ENCODE data around the gene RTN1. TPM values are rescaled to one million over a fixed set of nuclear protein-coding genes. Genes with fewer than 3 reads are reported as not detected.

Gene RTN1
- total and polyA plus RNA-seq, 2 of the 8 experiments (the other 6 are each of a cell fraction or from before 2014, with no cell fraction given) = 2.8 to 4.9 TPM

DNA sequence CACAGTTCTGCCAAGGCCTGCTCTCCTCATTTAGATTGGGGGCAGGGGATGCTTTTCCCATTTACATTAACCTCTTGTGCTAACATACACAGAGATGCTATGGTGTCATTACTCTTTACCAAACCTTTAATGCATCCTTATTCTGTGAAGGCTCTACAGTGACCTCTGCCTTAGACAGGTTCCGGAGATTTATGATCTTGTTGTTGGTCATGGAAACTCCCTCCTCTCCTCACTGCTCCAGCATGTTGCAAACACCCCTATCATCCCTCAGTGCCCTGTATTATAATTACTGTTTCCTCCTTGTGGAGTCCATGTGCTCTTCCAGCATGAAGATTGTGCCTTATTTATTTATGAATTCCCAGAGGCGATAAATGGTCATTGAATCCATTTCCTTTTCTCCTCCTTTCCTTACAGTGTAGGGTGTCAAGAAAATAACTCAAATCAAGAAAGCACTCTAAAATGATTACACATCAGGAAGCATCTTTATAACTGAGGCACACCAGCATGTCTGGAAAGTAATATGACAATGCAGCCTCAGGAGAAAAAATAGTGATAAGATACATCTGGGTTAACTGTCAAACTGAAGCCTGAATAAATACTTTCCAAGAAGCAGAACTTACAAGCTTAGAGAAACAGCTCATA, 37.8 kb downstream of the RTN1 start:
- no peaks in the 10 kb centered on the region for H3K36me3 ChIP-seq (ENCODE audit: control insufficient read depth in 2 of 4, insufficient read depth in 4 of 4, low read length in 3 of 4)
- no peak for FAIRE-seq

More for the DNA sequence above, 37.8 kb downstream of the RTN1 start:
- no peak overlapping the region for H2BK5ac ChIP-seq (ENCODE audit: low read depth, low read length)
- TF ChIP-seq TCF12 (IDR thresholded peaks at IDR 0.05; ENCODE audit: low read depth, low read length) (no peak), RBBP5 (IDR thresholded peaks at IDR 0.05; ENCODE audit: borderline replicate concordance, low read depth, low read length) (no peak), USF2 (IDR thresholded peaks at IDR 0.05; ENCODE audit: low read length) (no peak), SAP30 (IDR thresholded peaks at IDR 0.05; ENCODE audit: insufficient read depth, insufficient replicate concordance, low read length) (no peak), HDAC6 (IDR thresholded peaks at IDR 0.05; ENCODE audit: low read depth, low read length) (no peak), ASH2L (IDR thresholded peaks at IDR 0.05; ENCODE audit: low read length) (no peak), SP1 (IDR thresholded peaks at IDR 0.05; ENCODE audit: low read depth, low read length) (no peak), JUND (IDR thresholded peaks at IDR 0.05; ENCODE audit: low read length) (no peak), SIX5 (IDR thresholded peaks at IDR 0.05; ENCODE audit: low read depth, low read length) (no peak), EP300 (IDR thresholded peaks at IDR 0.05; ENCODE audit: borderline replicate concordance in 1 of 2, low read depth in 2 of 2, low read length in 2 of 2) (no peak), FOSL1 (IDR thresholded peaks at IDR 0.05; ENCODE audit: insufficient read depth, low read depth, low read length) (no peak), JUN (IDR thresholded peaks at IDR 0.05; ENCODE audit: low read depth, low read length) (no peak)
- H3K4me3 ChIP-seq (ENCODE audit: extremely low read depth in 1 of 4, insufficient read depth in 2 of 4, low read depth in 3 of 4, low read length in 4 of 4) = no peak overlapping the region
- no peaks in the 10 kb centered on the region for H4K20me1 ChIP-seq (replicated peaks in 1 of 2; ENCODE audit: control insufficient read depth in 1 of 2, insufficient read depth in 2 of 2, low read length in 2 of 2)
- H4K91ac ChIP-seq (replicated peaks; ENCODE audit: insufficient read length, low read length) = no peak overlapping the region
- H3K79me2 ChIP-seq (ENCODE audit: control insufficient read depth in 1 of 2, insufficient read depth in 2 of 2, low read length in 2 of 2) = no peaks in the 10 kb centered on the region
- no peaks in the 10 kb centered on the region for H3K9me3 ChIP-seq (ENCODE audit: insufficient read depth in 2 of 2, low read depth in 1 of 2, low read length in 1 of 2)
- no peak overlapping the region for H3K56ac ChIP-seq (replicated peaks; ENCODE audit: insufficient read length, low read depth, low read length)
- no peak overlapping the region for H2BK20ac ChIP-seq (ENCODE audit: low read length)
- peak overlapping the region in 1 of 4 experiments; percentile 34; a peak in 1 of 7 replicates for H3K9ac ChIP-seq (replicated peaks in 1 of 4; ENCODE audit: extremely low read depth in 1 of 4, low read depth in 3 of 4, low read length in 3 of 4)
- peaks cover 0 to 12% (median 5%) of the 10 kb centered on the region in 4 experiments; a peak in 4 of 7 replicates for H3K4me1 ChIP-seq (replicated peaks in 1 of 4; ENCODE audit: control insufficient read depth in 3 of 4, insufficient read depth in 4 of 4, low read length in 3 of 4)
- H3K14ac ChIP-seq (ENCODE audit: insufficient read length) = no peak overlapping the region
- no peak overlapping the region for H3K4me2 ChIP-seq (ENCODE audit: insufficient read depth in 1 of 2, low read depth in 2 of 2, low read length in 2 of 2)
- H3K4ac ChIP-seq (replicated peaks; ENCODE audit: insufficient read length, low read depth, low read length) = no peak overlapping the region
- ChIA-PET POLR2A (ENCODE audit: partially characterized antibody) (no interaction called here), CTCF (ENCODE audit: partially characterized antibody) (interaction anchor here (1.0 kb wide), 1 partner anchor 66 kb away, joined by 3 read pairs; no protein-coding TSS in a partner anchor)
- no peak overlapping the region for H2BK12ac ChIP-seq (ENCODE audit: low read depth, low read length)
- H2BK120ac ChIP-seq (replicated peaks; ENCODE audit: low read depth, low read length) = no peak overlapping the region
- no peaks in the 10 kb centered on the region for H3K79me1 ChIP-seq (ENCODE audit: low read depth, low read length)
- no peak overlapping the region for H2AFZ ChIP-seq (ENCODE audit: low read length)
- H4K5ac ChIP-seq (ENCODE audit: insufficient read length, low read depth, low read length) = no peak overlapping the region
- no peak overlapping the region for H2BK15ac ChIP-seq (ENCODE audit: low read length)
- WGBS, 2 experiments (ENCODE audit: extremely low coverage in 1 of 2, insufficient coverage in 1 of 2, insufficient read length in 1 of 2, insufficient replicate concordance in 2 of 2, low coverage in 1 of 2, low lambda C conversion rate in 2 of 2, missing lambda C conversion rate in 1 of 2) = 90% methylated on average over 2 of the region's 2 CpGs; no CpG with 5 or more reads in 1 of the 2 experiments
- H3K23me2 ChIP-seq (ENCODE audit: low read depth, low read length) = no peaks in the 10 kb centered on the region
- H3K27ac ChIP-seq (ENCODE audit: low read depth, low read length) = no peak overlapping the region
- H4K8ac ChIP-seq (ENCODE audit: extremely low read depth, insufficient read depth, low read length) = no peak overlapping the region
- no peak overlapping the region for H2AK5ac ChIP-seq (ENCODE audit: low read depth, low read length)
- H3K27me3 ChIP-seq (replicated peaks in 1 of 4; ENCODE audit: control insufficient read depth in 3 of 4, extremely low read depth in 1 of 4, insufficient read depth in 3 of 4, low read length in 3 of 4) = no peaks in the 10 kb centered on the region
- H3K23ac ChIP-seq (ENCODE audit: insufficient read length) = no peak overlapping the region
- H3K18ac ChIP-seq (ENCODE audit: extremely low read depth, low read length) = no peak overlapping the region
- no peak for DNase-seq (ENCODE audit: low read depth in 1 of 2, low spot score in 2 of 2)

Measured in H1 (cell line).